ENCODE results near the gene BRPF3. TPM values are rescaled to one million over a fixed set of nuclear protein-coding genes. Genes with fewer than 3 reads are reported as not detected.

Gene BRPF3
- total RNA-seq, 3 donors from 2014 or later, result 22.7 to 27.8 (median 26.0) TPM

DNA sequence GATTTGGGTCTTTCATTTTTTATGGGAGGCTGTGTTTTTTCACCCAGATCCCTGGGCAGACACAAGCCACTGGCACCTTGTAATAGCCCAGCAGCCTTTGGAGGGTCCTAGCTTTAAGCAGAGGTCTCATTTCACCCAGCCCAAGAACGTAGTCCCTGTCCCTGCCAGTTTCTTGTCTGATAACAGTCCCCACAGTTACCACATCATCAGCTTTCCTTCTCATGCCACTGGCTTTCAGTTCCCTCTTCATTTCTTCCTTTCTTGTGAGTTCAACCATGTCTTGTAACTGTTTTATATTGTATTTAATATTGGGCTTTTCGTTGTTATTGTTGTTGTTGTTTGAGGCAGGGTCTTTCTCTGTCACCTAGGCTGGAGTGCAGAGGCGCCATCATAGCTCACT is 83.9 kb downstream of the BRPF3 start:
- DNase-seq, result no peak
- Mint-ChIP-seq H3K4me3 (no peak overlapping the region), H3K36me3 (ENCODE audit: insufficient read depth) (peaks cover 2% of the 10 kb centered on the region), H3K9me3 (no peaks in the 10 kb centered on the region), H3K27me3 (ENCODE audit: low read depth) (peaks cover 54% of the 10 kb centered on the region), H3K4me1 (ENCODE audit: low read depth) (no peaks in the 10 kb centered on the region)
- ATAC-seq, result no peak

DNA sequence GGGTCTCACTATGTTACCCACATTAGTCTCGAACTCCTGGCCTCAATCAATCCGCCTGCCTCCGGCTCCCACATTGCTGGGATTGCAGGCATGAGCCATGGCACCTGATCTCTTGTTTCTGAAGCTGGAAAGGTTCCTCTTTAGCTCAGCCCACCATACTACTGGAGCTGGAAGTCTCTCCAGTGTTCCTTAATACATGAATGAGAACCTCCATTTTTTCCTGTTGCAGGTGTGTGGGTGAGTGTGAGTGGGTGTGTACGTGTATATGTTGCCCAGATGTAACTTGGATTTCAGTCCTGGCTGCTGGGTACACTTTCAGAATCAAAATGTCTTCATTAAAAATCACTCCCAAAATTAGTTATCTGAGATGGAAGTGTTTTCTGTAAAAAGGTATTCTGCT is 84.4 kb downstream of the BRPF3 start:
- ATAC-seq, result no peak
- no peak for DNase-seq
- H3K9me3 Mint-ChIP-seq, result no peaks in the 10 kb centered on the region
- H3K27me3 Mint-ChIP-seq (ENCODE audit: low read depth), result peaks cover 60% of the 10 kb centered on the region
- H3K4me3 Mint-ChIP-seq, result no peak overlapping the region
- peaks cover 2% of the 10 kb centered on the region for H3K36me3 Mint-ChIP-seq (ENCODE audit: insufficient read depth)
- H3K4me1 Mint-ChIP-seq (ENCODE audit: low read depth), result no peaks in the 10 kb centered on the region

Other genes starting within 250 kb of the BRPF3 start
- gene SLC26A8, start 172.1 kb upstream of the BRPF3 start, total RNA-seq, result not detected
- 10 to 100 TPM; 35.7 to 40.9 (median 38.7) TPM for gene MAPK14, start 168.9 kb upstream of the BRPF3 start, total RNA-seq
- 10 to 100 TPM; 33.8 to 61.0 (median 48.4) TPM for gene MAPK13, start 66.2 kb upstream of the BRPF3 start, total RNA-seq
- under 1 TPM in 1 of 3 donors, not detected in 2; 0.13 TPM for gene PNPLA1, start 73.3 kb downstream of the BRPF3 start, total RNA-seq
- not detected for gene BNIP5, start 140.1 kb downstream of the BRPF3 start, total RNA-seq
- gene ETV7, start 190.9 kb downstream of the BRPF3 start, total RNA-seq, result 1 to 10 TPM in 2 of 3 donors, under 1 TPM in 1; 0.45 to 4.9 (median 1.7) TPM
- gene PXT1, start 246.1 kb downstream of the BRPF3 start, total RNA-seq, result under 1 TPM in 2 of 3 donors, not detected in 1; 0.16 to 0.19 TPM
- 10 to 100 TPM; 41.7 to 47.4 (median 44.6) TPM for gene KCTD20, start 246.3 kb downstream of the BRPF3 start, total RNA-seq